Parathyroid adenoma (tissue), 2 donors: ENCODE measurements around the gene DOCK3.
"Not testable (repeated sequence)": the region's sequence is repeated elsewhere in the genome, so short reads cannot be mapped to it uniquely, and the experiment has no call there.

Experiments
- H2AFZ ChIP-seq: fragments of 300-600 bp; sonication (generic); one replicate; pipeline ENCODE4 v1.7.0; 2017; ENCODE audit warnings: antibody characterized with exemption, mild to moderate bottlenecking
- H3K27ac ChIP-seq: fragments of 300-600 bp; sonication (generic); one replicate; pipeline ENCODE4 v1.7.0; 2017
- H3K27me3 ChIP-seq: fragments of 300-600 bp; sonication (generic); one replicate; pipeline ENCODE4 v1.7.0; 2017; ENCODE audit warnings: low read length; ENCODE audit not compliant: control insufficient read depth, insufficient read depth
- H3K36me3 ChIP-seq: fragments of 300-600 bp; sonication (generic); one replicate; pipeline ENCODE4 v1.7.0; 2017; ENCODE audit warnings: low read length; ENCODE audit not compliant: control insufficient read depth, insufficient read depth
- H3K4me1 ChIP-seq: fragments of 300-600 bp; sonication (generic); one replicate; pipeline ENCODE4 v1.7.0; 2017; ENCODE audit warnings: control low read depth
- H3K4me2 ChIP-seq: fragments of 300-600 bp; sonication (generic); one replicate; pipeline ENCODE4 v1.7.0; 2017; ENCODE audit warnings: low read length
- H3K4me3 ChIP-seq: fragments of 300-600 bp; sonication (generic); one replicate; pipeline ENCODE4 v1.7.0; 2017; ENCODE audit warnings: low read depth, low read length
- H3K79me2 ChIP-seq: fragments of 300-600 bp; sonication (generic); one replicate; pipeline ENCODE4 v1.7.0; 2017; ENCODE audit warnings: control low read depth
- H3K9ac ChIP-seq: fragments of 300-600 bp; sonication (generic); one replicate; pipeline ENCODE4 v1.7.0; 2017; ENCODE audit warnings: mild to moderate bottlenecking
- H3K9me3 ChIP-seq: fragments of 300-600 bp; sonication (generic); one replicate; pipeline ENCODE4 v1.7.0; 2017; ENCODE audit warnings: low read length; ENCODE audit not compliant: control insufficient read depth
- TF ChIP-seq, protein P1 (sequence below): fragments of 300-600 bp; sonication (generic); IDR thresholded peaks from one replicate; pipeline ENCODE4 v1.7.0; 2017; ENCODE audit warnings: antibody characterized with exemption, mild to moderate bottlenecking
- donor health status: primary hyperparathyroidism.

The DOCK3 gene

DNA sequence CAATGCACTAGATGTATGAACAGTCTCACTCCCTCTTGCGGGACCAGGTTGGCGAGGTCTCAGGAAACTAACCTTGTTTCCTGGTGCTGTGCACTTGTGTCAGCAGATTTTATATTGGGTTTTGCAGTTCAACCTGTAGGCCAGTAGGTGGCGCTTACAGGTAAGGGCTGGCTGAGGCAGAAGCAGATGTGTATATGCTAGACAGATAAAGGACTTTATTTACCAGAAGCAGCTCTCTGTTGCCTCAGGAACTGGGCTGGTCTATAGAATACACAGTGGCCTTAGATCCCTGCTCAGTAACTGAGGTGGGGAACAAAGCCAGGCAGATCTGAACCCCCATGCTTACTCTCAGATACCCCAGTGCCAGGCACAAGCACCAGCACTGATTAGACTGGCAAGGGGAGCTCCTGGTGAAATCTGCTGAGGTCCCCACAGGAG lies 296.8 kb downstream of the DOCK3 start:
- Histone ChIP-seq H3K4me2 (no peak overlapping the region), H3K4me1 (peaks cover 5% of the 10 kb centered on the region), H2AFZ (no peak overlapping the region), H3K9me3 (no peaks in the 10 kb centered on the region), H3K27ac (no peak overlapping the region), H3K79me2 (no peaks in the 10 kb centered on the region), H3K36me3 (no peaks in the 10 kb centered on the region), H3K27me3 (no peaks in the 10 kb centered on the region), H3K9ac (no peak overlapping the region), H3K4me3 (no peak overlapping the region)
- TF ChIP-seq, protein P1, sequence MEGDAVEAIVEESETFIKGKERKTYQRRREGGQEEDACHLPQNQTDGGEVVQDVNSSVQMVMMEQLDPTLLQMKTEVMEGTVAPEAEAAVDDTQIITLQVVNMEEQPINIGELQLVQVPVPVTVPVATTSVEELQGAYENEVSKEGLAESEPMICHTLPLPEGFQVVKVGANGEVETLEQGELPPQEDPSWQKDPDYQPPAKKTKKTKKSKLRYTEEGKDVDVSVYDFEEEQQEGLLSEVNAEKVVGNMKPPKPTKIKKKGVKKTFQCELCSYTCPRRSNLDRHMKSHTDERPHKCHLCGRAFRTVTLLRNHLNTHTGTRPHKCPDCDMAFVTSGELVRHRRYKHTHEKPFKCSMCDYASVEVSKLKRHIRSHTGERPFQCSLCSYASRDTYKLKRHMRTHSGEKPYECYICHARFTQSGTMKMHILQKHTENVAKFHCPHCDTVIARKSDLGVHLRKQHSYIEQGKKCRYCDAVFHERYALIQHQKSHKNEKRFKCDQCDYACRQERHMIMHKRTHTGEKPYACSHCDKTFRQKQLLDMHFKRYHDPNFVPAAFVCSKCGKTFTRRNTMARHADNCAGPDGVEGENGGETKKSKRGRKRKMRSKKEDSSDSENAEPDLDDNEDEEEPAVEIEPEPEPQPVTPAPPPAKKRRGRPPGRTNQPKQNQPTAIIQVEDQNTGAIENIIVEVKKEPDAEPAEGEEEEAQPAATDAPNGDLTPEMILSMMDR = peak; percentile 88

DNA sequence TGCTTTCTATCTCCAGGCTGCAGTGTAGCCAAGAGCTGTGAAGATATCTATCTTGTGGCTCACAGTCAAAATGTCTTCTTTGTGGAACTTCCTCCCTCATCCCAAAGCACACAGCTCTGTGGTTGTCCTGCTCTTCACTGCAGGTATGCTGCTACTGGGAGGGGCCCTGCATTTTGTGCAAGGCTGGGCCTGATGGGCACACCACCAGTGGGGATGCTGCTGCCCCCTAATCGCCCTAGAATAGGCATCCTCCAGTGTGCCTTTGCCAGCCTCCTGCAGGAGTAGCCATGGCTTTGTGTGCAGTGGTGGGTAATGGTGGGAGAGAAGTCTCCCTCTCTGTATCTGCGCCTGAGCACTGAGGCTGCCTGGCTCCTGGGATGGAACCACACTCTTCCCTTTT lies 297.3 kb downstream of the DOCK3 start:
- Histone ChIP-seq H3K4me1 (peaks cover 5% of the 10 kb centered on the region), H3K4me3 (no peak overlapping the region), H2AFZ (no peak overlapping the region), H3K79me2 (no peaks in the 10 kb centered on the region), H3K4me2 (no peak overlapping the region), H3K27ac (no peak overlapping the region), H3K36me3 (no peaks in the 10 kb centered on the region), H3K27me3 (no peaks in the 10 kb centered on the region), H3K9ac (no peak overlapping the region), H3K9me3 (no peaks in the 10 kb centered on the region)
- TF ChIP-seq, protein P1 = no peak

DNA sequence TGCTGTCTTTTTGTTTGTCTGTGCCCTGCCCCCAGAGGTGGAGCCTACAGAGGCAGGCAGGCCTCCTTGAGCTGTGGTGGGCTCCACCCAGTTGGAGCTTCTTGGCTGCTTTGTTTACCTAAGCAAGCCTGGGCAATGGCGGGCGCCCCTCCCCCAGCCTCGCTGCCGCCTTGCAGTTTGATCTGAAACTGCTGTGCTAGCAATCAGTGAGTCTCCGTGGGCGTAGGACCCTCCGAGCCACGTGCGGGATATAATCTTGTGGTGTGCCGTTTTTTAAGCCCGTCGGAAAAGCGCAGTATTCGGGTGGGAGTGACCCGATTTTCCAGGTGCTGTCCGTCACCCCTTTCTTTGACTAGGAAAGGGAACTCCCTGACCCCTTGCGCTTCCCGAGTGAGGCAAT lies 303.9 kb downstream of the DOCK3 start:
- H3K4me2 ChIP-seq, H3K27ac ChIP-seq, H3K9me3 ChIP-seq, H3K27me3 ChIP-seq, H3K79me2 ChIP-seq, H3K4me3 ChIP-seq, H3K9ac ChIP-seq, H3K4me1 ChIP-seq, H2AFZ ChIP-seq, H3K36me3 ChIP-seq: not testable (repeated sequence)

DNA sequence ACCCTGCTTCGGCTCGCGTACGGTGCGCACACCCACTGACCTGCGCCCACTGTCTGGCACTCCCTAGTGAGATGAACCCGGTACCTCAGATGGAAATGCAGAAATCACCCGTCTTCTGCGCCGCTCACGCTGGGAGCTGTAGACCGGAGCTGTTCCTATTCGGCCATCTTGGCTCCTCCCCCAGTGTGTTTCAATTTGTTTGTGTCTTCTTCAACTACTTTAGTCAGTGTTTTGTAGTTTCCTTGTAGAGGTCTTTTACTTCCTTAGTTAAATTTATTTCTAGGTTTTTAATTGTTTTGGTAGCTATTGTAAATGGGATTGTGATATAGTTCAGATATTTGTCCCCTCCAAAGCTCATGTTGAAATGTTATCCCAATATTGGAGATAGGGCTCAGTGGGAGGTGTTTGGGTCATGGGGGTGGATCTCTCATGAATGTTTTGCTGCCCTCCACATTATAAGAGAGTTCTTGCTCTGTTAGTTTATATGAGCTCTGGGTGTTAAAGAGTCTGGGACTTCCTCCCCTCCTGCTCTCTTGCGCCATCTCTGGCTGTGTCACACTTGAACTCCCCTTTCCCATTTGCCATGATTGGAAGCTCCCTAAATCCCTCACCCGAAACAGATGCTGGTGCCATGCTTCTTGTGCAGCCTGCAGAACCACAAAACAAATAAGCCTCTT lies 304.4 kb downstream of the DOCK3 start:
- Histone ChIP-seq H3K4me3 (no peak overlapping the region), H3K9me3 (no peaks in the 10 kb centered on the region)

DNA sequence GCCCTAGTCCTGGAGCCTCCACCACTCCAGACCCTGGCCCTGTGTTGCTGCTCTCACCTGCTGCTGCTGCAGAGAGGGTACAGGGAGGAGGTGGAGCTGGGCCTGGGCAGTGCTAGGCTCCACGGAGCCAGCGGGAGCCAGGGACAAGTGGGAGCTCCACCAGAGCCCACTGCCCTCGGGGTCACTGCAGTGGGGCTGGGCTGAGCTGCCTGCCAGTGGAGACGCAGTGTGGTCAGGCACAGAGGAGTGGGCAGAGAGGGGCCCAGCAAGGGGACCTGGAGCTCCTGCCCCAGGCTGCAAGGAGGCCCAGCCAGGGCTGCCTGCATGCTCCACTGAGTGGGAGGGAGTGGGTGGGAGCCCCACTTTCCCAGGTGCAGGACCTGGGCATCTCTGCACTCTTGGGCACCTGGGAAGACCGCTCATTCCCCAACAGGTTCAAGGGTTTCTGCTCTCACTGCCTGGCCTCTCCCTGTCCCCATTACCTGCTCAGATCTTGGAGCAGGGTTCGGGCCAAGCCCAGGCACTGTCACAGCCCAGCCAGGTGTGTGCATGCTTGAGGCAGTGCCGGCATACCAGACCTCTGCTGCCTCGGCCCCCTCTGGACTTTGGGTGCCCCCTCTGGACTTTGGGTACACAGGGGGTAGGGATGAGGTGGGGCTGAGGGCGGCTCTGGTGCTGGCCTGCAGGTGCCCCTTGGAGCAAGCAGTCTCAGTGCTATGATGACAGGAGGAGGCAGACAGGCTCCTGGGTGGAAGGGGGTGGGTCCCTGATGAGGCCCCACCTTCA lies 308.0 kb downstream of the DOCK3 start:
- H3K4me2 ChIP-seq = no peak overlapping the region
- H3K4me3 ChIP-seq = no peak overlapping the region
- no peaks in the 10 kb centered on the region for H3K36me3 ChIP-seq
- H3K27ac ChIP-seq = no peak overlapping the region
- H3K9me3 ChIP-seq = no peaks in the 10 kb centered on the region
- TF ChIP-seq, protein P1 = no peak
- H2AFZ ChIP-seq = no peak overlapping the region
- H3K4me1 ChIP-seq = no peaks in the 10 kb centered on the region
- H3K27me3 ChIP-seq = no peaks in the 10 kb centered on the region
- H3K9ac ChIP-seq = no peak overlapping the region
- no peaks in the 10 kb centered on the region for H3K79me2 ChIP-seq

More for the DNA sequence above, 304.4 kb downstream of the DOCK3 start:
- H3K4me1 ChIP-seq = no peaks in the 10 kb centered on the region
- TF ChIP-seq, protein P1 = no peak
- H3K36me3 ChIP-seq = no peaks in the 10 kb centered on the region
- no peak overlapping the region for H3K27ac ChIP-seq
- no peaks in the 10 kb centered on the region for H3K27me3 ChIP-seq
- H3K9ac ChIP-seq = no peak overlapping the region
- no peak overlapping the region for H2AFZ ChIP-seq
- H3K79me2 ChIP-seq = no peaks in the 10 kb centered on the region
- no peak overlapping the region for H3K4me2 ChIP-seq
